Measurements from ENCODE around the gene KSR1.

Gene KSR1

GRCh38 chr17:27513849-27514248 lies 57.6 kb downstream of the KSR1 start:
- FAIRE-seq, result no peak
- DNase-seq (ENCODE audit: low spot score), result no peak

- FAIRE-seq (no peak), DNase-seq (ENCODE audit: low spot score) (no peak)
Measured at GRCh38 chr17:27514595-27515413, 58.6 kb downstream of the KSR1 start.

GRCh38 chr17:27518048-27518447 lies 61.8 kb downstream of the KSR1 start:
- no peak for DNase-seq (ENCODE audit: low spot score)
- FAIRE-seq, result no peak

- FAIRE-seq, result no peak
- no peak for DNase-seq (ENCODE audit: low spot score)
Measured at GRCh38 chr17:27518545-27519521, 62.6 kb downstream of the KSR1 start.

- FAIRE-seq (no peak), DNase-seq (ENCODE audit: low spot score) (no peak)
Measured at GRCh38 chr17:27519550-27519949, 63.3 kb downstream of the KSR1 start.

GRCh38 chr17:27520491-27521185 lies 64.4 kb downstream of the KSR1 start:
- DNase-seq (ENCODE audit: low spot score) (no peak), FAIRE-seq (no peak)

- no peak for FAIRE-seq
- DNase-seq (ENCODE audit: low spot score), result no peak
Measured at GRCh38 chr17:27521281-27522027, 65.2 kb downstream of the KSR1 start.

- no peak for FAIRE-seq
- no peak for DNase-seq (ENCODE audit: low spot score)
Measured at GRCh38 chr17:27522028-27522635, 65.9 kb downstream of the KSR1 start.

GRCh38 chr17:27523712-27524111 lies 67.5 kb downstream of the KSR1 start:
- DNase-seq (ENCODE audit: low spot score), result no peak
- no peak for FAIRE-seq

GRCh38 chr17:27524594-27524993 lies 68.3 kb downstream of the KSR1 start:
- DNase-seq (ENCODE audit: low spot score), result no peak
- no peak for FAIRE-seq

GRCh38 chr17:27525316-27525715 lies 69.1 kb downstream of the KSR1 start:
- DNase-seq (ENCODE audit: low spot score) (no peak), FAIRE-seq (no peak)

GRCh38 chr17:27525836-27526603 lies 69.8 kb downstream of the KSR1 start:
- DNase-seq (ENCODE audit: low spot score) (no peak), FAIRE-seq (no peak)

GRCh38 chr17:27526604-27527002 lies 70.4 kb downstream of the KSR1 start:
- DNase-seq (ENCODE audit: low spot score), result no peak

GRCh38 chr17:27529230-27529796 lies 73.1 kb downstream of the KSR1 start:
- FAIRE-seq (no peak), DNase-seq (ENCODE audit: low spot score) (no peak)

More at GRCh38 chr17:27526604-27527002, 70.4 kb downstream of the KSR1 start:
- no peak for FAIRE-seq

- no peak for FAIRE-seq
- DNase-seq (ENCODE audit: low spot score), result no peak
Measured at GRCh38 chr17:27530764-27531391, 74.6 kb downstream of the KSR1 start.

GRCh38 chr17:27531469-27531961 lies 75.3 kb downstream of the KSR1 start:
- FAIRE-seq (no peak), DNase-seq (ENCODE audit: low spot score) (no peak)

- FAIRE-seq (no peak), DNase-seq (ENCODE audit: low spot score) (no peak)
Measured at GRCh38 chr17:27532269-27533263, 76.3 kb downstream of the KSR1 start.

Measured in RCC 7860 (cell line).